Liver (tissue), 3 donors: ENCODE results near the gene RAB6C.
"Not testable (repeated sequence)": the region's sequence is repeated elsewhere in the genome, so short reads cannot be mapped to it uniquely, and the experiment has no call there.

Source experiments
- FOXA2 ChIP-seq: IDR thresholded peaks from 2 replicates; pipeline ENCODE4 v1.6.1; 2016; ENCODE audit warnings: antibody characterized with exemption
- GABPA ChIP-seq, 2 donors: IDR thresholded peaks in 1 of 2; conservative IDR thresholded peaks in 1 of 2; 2 replicates each; pipeline ENCODE4 v1.6.1; 2016; ENCODE audit warnings: antibody characterized with exemption in 2 of 2, mild to moderate bottlenecking in 1 of 2, moderate library complexity in 1 of 2
- HNF4A ChIP-seq, 2 donors: conservative IDR thresholded peaks; 2 replicates each; pipeline ENCODE4 v1.6.1; 2016; ENCODE audit warnings: antibody characterized with exemption in 2 of 2, mild to moderate bottlenecking in 2 of 2
- MAX ChIP-seq: IDR thresholded peaks from 2 replicates; pipeline ENCODE4 v1.6.1; 2016; ENCODE audit warnings: antibody characterized with exemption
- RAD21 ChIP-seq, 2 donors: IDR thresholded peaks; 2 replicates each; pipeline ENCODE4 v1.6.1; 2016; ENCODE audit warnings: antibody characterized with exemption in 2 of 2, mild to moderate bottlenecking in 2 of 2
- YY1 ChIP-seq: IDR thresholded peaks from 2 replicates; pipeline ENCODE4 v1.6.1; 2016; ENCODE audit warnings: antibody characterized with exemption, mild to moderate bottlenecking
- TF ChIP-seq, protein P1 (sequence below): fragments of 150-350 bp; IDR thresholded peaks from 2 replicates; pipeline ENCODE4 v1.5.1; 2017; ENCODE audit warnings: improper control_type of control experiment, low read depth, low read length; ENCODE audit not compliant: missing input control
- TF ChIP-seq, protein P2 (sequence below): IDR thresholded peaks from 2 replicates; pipeline ENCODE4 v1.6.1; 2016; ENCODE audit warnings: antibody characterized with exemption
- TF ChIP-seq, protein P3 (sequence below): IDR thresholded peaks from 2 replicates; pipeline ENCODE4 v1.6.1; 2016; ENCODE audit warnings: antibody characterized with exemption
- donor health status: healthy.
- donor health status: healthy.

GRCh38 chr2:129976969-129977368 lies 2.5 kb upstream of the RAB6C start:
- TF ChIP-seq RAD21 (IDR thresholded peaks at IDR 0.05); GABPA (IDR thresholded peaks at IDR 0.05 in 1 of 2, conservative IDR thresholded peaks at IDR 0.05 in 1 of 2); MAX; FOXA2; YY1; HNF4A (conservative IDR thresholded peaks at IDR 0.05): not testable (repeated sequence)
- TF ChIP-seq, protein P1, sequence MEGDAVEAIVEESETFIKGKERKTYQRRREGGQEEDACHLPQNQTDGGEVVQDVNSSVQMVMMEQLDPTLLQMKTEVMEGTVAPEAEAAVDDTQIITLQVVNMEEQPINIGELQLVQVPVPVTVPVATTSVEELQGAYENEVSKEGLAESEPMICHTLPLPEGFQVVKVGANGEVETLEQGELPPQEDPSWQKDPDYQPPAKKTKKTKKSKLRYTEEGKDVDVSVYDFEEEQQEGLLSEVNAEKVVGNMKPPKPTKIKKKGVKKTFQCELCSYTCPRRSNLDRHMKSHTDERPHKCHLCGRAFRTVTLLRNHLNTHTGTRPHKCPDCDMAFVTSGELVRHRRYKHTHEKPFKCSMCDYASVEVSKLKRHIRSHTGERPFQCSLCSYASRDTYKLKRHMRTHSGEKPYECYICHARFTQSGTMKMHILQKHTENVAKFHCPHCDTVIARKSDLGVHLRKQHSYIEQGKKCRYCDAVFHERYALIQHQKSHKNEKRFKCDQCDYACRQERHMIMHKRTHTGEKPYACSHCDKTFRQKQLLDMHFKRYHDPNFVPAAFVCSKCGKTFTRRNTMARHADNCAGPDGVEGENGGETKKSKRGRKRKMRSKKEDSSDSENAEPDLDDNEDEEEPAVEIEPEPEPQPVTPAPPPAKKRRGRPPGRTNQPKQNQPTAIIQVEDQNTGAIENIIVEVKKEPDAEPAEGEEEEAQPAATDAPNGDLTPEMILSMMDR, result not testable (repeated sequence)
- TF ChIP-seq, protein P2, sequence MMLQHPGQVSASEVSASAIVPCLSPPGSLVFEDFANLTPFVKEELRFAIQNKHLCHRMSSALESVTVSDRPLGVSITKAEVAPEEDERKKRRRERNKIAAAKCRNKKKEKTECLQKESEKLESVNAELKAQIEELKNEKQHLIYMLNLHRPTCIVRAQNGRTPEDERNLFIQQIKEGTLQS, result not testable (repeated sequence)
- TF ChIP-seq, protein P3, sequence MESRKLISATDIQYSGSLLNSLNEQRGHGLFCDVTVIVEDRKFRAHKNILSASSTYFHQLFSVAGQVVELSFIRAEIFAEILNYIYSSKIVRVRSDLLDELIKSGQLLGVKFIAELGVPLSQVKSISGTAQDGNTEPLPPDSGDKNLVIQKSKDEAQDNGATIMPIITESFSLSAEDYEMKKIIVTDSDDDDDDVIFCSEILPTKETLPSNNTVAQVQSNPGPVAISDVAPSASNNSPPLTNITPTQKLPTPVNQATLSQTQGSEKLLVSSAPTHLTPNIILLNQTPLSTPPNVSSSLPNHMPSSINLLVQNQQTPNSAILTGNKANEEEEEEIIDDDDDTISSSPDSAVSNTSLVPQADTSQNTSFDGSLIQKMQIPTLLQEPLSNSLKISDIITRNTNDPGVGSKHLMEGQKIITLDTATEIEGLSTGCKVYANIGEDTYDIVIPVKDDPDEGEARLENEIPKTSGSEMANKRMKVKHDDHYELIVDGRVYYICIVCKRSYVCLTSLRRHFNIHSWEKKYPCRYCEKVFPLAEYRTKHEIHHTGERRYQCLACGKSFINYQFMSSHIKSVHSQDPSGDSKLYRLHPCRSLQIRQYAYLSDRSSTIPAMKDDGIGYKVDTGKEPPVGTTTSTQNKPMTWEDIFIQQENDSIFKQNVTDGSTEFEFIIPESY, result not testable (repeated sequence)
